Activated CD8-positive, alpha-beta T cell treated with anti-CD3 and anti-CD28 coated beads for 36 hours (primary cell): ENCODE data around the gene OPCML. TPM values are rescaled to one million over a fixed set of nuclear protein-coding genes. Genes with fewer than 3 reads are reported as not detected.

ENCODE experiments used
- ATAC-seq: fragments of 200-7000 bp; cut with Tn5 transposase; one replicate; pipeline ENCODE4 v1.10.0; 2021; ENCODE audit warnings: mild to moderate bottlenecking, moderate library complexity
- CTCF ChIA-PET: fragments of 350-600 bp; sonication (Branson Sonifier 250); formaldehyde crosslinking; loops from one replicate; lab custom pipeline; 2021; ENCODE audit warnings: antibody characterized with exemption; lab: Charles Lee
- POLR2A ChIA-PET: fragments of 350-600 bp; sonication (Branson Sonifier 250); formaldehyde crosslinking; loops from one replicate; lab custom pipeline; 2021; ENCODE audit warnings: antibody characterized with exemption; lab: Charles Lee
- DNase-seq: peaks from one replicate; pipeline ENCODE4 v3.0.0-alpha.2; 2020
- H3K27ac Mint-ChIP-seq: one replicate; pipeline ENCODE4 v1.8.0; 2021; ENCODE audit warnings: mild to moderate bottlenecking, mixed read lengths
- H3K27me3 Mint-ChIP-seq: one replicate; pipeline ENCODE4 v1.8.0; 2021; ENCODE audit warnings: mixed read lengths
- H3K36me3 Mint-ChIP-seq: one replicate; pipeline ENCODE4 v1.8.0; 2021; ENCODE audit warnings: low read depth, mixed read lengths
- H3K4me1 Mint-ChIP-seq: one replicate; pipeline ENCODE4 v1.8.0; 2021; ENCODE audit warnings: low read depth, mixed read lengths
- H3K4me3 Mint-ChIP-seq: one replicate; pipeline ENCODE4 v1.8.0; 2021; ENCODE audit warnings: mild to moderate bottlenecking, moderate library complexity, mixed read lengths
- H3K9me3 Mint-ChIP-seq: one replicate; pipeline ENCODE4 v1.8.0; 2021; ENCODE audit warnings: mixed read lengths
- intact Hi-C: fragments of 100-400 bp; cut with micrococcal nuclease; formaldehyde crosslinking; loops from one replicate; pipeline ENCODE4 v1.10.0; 2022
- total RNA-seq, 2 experiments: library from RNA; stranded (reverse); gene quantifications; one replicate each; pipeline ENCODE4 v1.2.3, GENCODE V29; 2021
- TF ChIP-seq, protein P1 (sequence below): fragments of 200-600 bp; IDR thresholded peaks from one replicate; pipeline ENCODE4 v1.8.0; 2022; ENCODE audit warnings: antibody characterized with exemption, mild to moderate bottlenecking

OPCML gene
- total RNA-seq, 2 experiments from 2014 or later: not detected

GRCh38 chr11:133230431-133230830 lies 301.9 kb downstream of the OPCML start:
- intact Hi-C loops: no loop called here
- no peaks in the 10 kb centered on the region for H3K36me3 Mint-ChIP-seq
- ChIA-PET CTCF (no interaction called here), POLR2A (no interaction called here)
- no peaks in the 10 kb centered on the region for H3K9me3 Mint-ChIP-seq
- no peak overlapping the region for H3K4me3 Mint-ChIP-seq
- ATAC-seq (no peak), DNase-seq (no peak)
- H3K27ac Mint-ChIP-seq: no peak overlapping the region
- TF ChIP-seq, protein P1, sequence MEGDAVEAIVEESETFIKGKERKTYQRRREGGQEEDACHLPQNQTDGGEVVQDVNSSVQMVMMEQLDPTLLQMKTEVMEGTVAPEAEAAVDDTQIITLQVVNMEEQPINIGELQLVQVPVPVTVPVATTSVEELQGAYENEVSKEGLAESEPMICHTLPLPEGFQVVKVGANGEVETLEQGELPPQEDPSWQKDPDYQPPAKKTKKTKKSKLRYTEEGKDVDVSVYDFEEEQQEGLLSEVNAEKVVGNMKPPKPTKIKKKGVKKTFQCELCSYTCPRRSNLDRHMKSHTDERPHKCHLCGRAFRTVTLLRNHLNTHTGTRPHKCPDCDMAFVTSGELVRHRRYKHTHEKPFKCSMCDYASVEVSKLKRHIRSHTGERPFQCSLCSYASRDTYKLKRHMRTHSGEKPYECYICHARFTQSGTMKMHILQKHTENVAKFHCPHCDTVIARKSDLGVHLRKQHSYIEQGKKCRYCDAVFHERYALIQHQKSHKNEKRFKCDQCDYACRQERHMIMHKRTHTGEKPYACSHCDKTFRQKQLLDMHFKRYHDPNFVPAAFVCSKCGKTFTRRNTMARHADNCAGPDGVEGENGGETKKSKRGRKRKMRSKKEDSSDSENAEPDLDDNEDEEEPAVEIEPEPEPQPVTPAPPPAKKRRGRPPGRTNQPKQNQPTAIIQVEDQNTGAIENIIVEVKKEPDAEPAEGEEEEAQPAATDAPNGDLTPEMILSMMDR: no peak
- peaks cover 6% of the 10 kb centered on the region for H3K27me3 Mint-ChIP-seq
- H3K4me1 Mint-ChIP-seq: no peaks in the 10 kb centered on the region

DNA sequence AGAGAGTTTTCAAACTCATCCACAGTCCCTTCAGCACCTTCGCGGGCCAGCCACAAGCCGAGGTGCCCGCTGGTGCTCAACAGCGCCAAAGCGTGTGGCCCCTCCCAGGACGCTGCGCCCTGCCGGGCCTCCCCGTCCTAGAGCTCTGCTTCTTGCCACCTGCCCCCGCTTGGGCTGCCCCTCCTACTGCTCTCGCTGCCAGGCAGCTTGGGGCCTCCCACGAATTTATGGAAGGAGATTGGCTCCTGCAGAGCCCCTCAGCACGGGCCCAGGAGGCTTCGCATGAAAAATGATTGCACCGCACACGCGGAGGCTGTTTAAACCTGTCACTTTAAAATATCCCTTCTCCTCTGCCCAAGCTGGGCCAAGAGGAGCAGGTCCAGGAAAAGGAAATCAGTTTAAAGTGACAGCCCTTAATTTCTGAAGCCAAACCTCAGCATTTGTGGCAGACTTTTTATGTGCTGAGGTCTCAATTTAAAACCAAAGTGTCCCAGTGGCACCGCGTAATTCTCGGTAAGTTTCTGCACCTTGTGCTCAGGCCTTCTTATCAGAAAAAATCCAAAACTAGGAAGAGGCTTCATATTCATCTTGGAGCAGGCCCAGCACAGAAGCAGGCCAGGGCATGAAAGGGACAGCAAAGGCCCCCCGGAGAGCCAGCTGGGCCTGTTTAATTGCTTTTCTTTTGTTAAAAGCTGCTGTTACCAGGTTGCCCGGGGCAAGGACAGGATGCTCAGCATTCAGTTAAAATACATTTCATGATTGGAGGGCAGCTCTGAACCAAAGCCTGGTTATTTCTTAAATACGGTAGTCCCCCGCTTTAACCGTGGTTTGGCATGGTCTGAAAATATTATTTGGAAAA lies 303.6 kb downstream of the OPCML start:
- ATAC-seq (no peak), DNase-seq (no peak)
- POLR2A ChIA-PET: interaction anchor here (0.5 kb wide), 1 partner anchor 55 kb away, joined by 3 read pairs; no protein-coding TSS in a partner anchor
- intact Hi-C loops: no loop called here
- H3K4me3 Mint-ChIP-seq: no peak overlapping the region
- H3K4me1 Mint-ChIP-seq: no peaks in the 10 kb centered on the region
- H3K27ac Mint-ChIP-seq: no peak overlapping the region
- CTCF ChIA-PET: no interaction called here
- H3K36me3 Mint-ChIP-seq: no peaks in the 10 kb centered on the region
- TF ChIP-seq, protein P1: no peak
- H3K9me3 Mint-ChIP-seq: no peaks in the 10 kb centered on the region
- H3K27me3 Mint-ChIP-seq: peaks cover 6% of the 10 kb centered on the region

DNA sequence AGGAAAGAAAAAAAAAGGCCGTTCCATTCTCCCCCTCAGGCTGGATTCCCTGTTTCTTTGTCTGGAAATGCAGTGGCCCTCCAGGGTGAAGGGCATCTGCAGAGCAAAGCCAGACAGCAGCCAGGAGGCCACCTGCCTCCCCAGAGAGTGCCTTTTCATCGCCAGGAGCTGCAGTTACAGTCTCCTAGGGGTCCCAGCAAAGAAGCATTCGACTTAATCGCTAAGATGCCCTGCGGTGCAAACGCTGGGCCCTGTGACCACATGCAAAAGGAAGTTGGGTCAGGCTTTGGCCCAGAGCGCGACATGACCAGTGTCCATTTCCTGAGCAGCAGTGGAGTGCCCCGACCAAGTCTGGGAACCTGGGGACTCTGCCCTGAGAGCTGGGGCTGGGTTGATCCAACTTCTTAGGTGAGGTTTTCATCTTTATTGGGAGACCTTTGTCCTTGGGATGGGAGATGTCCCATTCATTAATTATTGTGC lies 304.6 kb downstream of the OPCML start:
- intact Hi-C loops: no loop called here
- Mint-ChIP-seq H3K27me3 (peaks cover 6% of the 10 kb centered on the region), H3K9me3 (no peaks in the 10 kb centered on the region), H3K36me3 (no peaks in the 10 kb centered on the region), H3K27ac (no peak overlapping the region), H3K4me1 (no peaks in the 10 kb centered on the region), H3K4me3 (no peak overlapping the region)
- ChIA-PET POLR2A (no interaction called here), CTCF (no interaction called here)
- DNase-seq (no peak), ATAC-seq (no peak)
- TF ChIP-seq, protein P1: no peak

DNA sequence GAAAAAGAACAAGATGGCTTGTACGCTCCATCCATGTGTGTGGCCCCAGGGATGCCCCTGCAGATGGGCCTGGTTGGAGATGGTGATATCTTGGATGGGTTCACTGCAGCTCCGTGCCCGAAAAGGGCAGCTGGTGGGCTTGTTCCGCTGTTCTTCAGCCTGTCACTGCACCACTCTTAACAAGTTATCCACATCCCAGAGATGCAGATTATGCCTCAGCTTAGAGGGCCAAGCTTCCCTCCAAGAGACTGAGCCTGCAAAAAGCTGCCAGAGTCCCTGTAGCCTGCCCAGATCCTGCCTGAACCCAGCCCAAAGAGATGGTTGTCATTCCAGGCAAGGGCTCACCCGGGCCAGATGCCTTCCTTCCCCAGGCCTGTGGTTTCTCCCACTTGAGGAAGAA lies 308.0 kb downstream of the OPCML start:
- no peak for ATAC-seq
- CTCF ChIA-PET: no interaction called here
- Mint-ChIP-seq H3K4me1 (no peaks in the 10 kb centered on the region), H3K27ac (no peak overlapping the region), H3K9me3 (no peaks in the 10 kb centered on the region), H3K36me3 (no peaks in the 10 kb centered on the region), H3K27me3 (peaks cover 3% of the 10 kb centered on the region), H3K4me3 (no peak overlapping the region)
- POLR2A ChIA-PET: no interaction called here
- DNase-seq: no peak
- intact Hi-C loops: no loop called here
- TF ChIP-seq, protein P1: no peak
